Panc1 (cell line): Measurements from ENCODE around the gene SCLY. TPM values are rescaled to one million over a fixed set of nuclear protein-coding genes. Genes with fewer than 3 reads are reported as not detected.

Source experiments
- ATAC-seq: fragments of 200-7000 bp; cut with Tn5 transposase; 2 replicates; pipeline ENCODE4 v1.9.1; 2020; ENCODE audit warnings: mild to moderate bottlenecking, moderate library complexity
- BruUV-seq: library from RNA; stranded (reverse); fragments of 400-500 nt; replicated peaks from 2 replicates; lab custom pipeline; 2021; lab: Mats Ljungman, UMichigan
- CTCF ChIA-PET: fragments of 300-600 bp; sonication (Branson Sonifier 250); formaldehyde crosslinking; loops from one replicate; lab custom pipeline; 2022; ENCODE audit warnings: antibody characterized with exemption; lab: Charles Lee
- POLR2A ChIA-PET: fragments of 300-600 bp; sonication (Branson Sonifier 250); formaldehyde crosslinking; loops from one replicate; lab custom pipeline; 2022; ENCODE audit warnings: antibody characterized with exemption; lab: Charles Lee
- DNase-seq: peaks from one replicate; pipeline ENCODE4 v3.0.0-alpha.2; 2010; ENCODE audit warnings: low read depth, low spot score
- H3K27ac ChIP-seq: 2 replicates; pipeline ENCODE4 v1.5.1; 2011; ENCODE audit warnings: mild to moderate bottlenecking, low read length, inconsistent platforms
- H3K27me3 ChIP-seq: fragments of 200-500 bp; sonication (Bioruptor generic); 2 replicates; pipeline ENCODE4 v1.6.0; 2014; ENCODE audit warnings: low read length, inconsistent platforms; ENCODE audit not compliant: control insufficient read depth, insufficient read depth
- H3K36me3 ChIP-seq: fragments of 200-500 bp; sonication (Bioruptor generic); 2 replicates; pipeline ENCODE4 v1.5.1; 2014; ENCODE audit warnings: inconsistent platforms, mild to moderate bottlenecking, low read length, moderate library complexity; ENCODE audit not compliant: control insufficient read depth, insufficient read depth
- H3K4me1 ChIP-seq: 2 replicates; pipeline ENCODE4 v1.5.1; 2011; ENCODE audit warnings: inconsistent platforms, mild to moderate bottlenecking, low read length, moderate library complexity; ENCODE audit not compliant: control insufficient read depth, insufficient read depth
- H3K4me3 ChIP-seq, 2 experiments: 2 replicates each; pipeline ENCODE4 v1.5.1; 2011 to 2012; ENCODE audit warnings: low read depth in 2 of 2, low read length in 2 of 2, mild to moderate bottlenecking in 2 of 2, inconsistent platforms in 1 of 2, moderate library complexity in 1 of 2
- H3K9me3 ChIP-seq: fragments of 200-500 bp; sonication (Bioruptor generic); 2 replicates; pipeline ENCODE4 v1.5.1; 2014; ENCODE audit warnings: low read depth, mild to moderate bottlenecking, inconsistent platforms, low read length, moderate library complexity; ENCODE audit not compliant: control insufficient read depth, insufficient read depth
- POLR2AphosphoS5 ChIP-seq: IDR thresholded peaks from 2 replicates; pipeline ENCODE4 v1.6.1; 2012; ENCODE audit warnings: mild to moderate bottlenecking, low read depth, low read length, moderate library complexity
- SIN3A ChIP-seq: IDR thresholded peaks from 2 replicates; pipeline ENCODE4 v1.6.1; 2012; ENCODE audit warnings: low read depth, mild to moderate bottlenecking, low read length, moderate library complexity, borderline replicate concordance; ENCODE audit not compliant: insufficient read depth
- TCF7L2 ChIP-seq: IDR thresholded peaks from 2 replicates; pipeline ENCODE4 v1.6.1; 2011; ENCODE audit warnings: mild to moderate bottlenecking, low read depth, low read length, inconsistent platforms
- in situ Hi-C: cut with HindIII; loops from 2 replicates; pipeline ENCODE4 v1.10.0; 2016; ENCODE audit warnings: low sequenced_read_pairs, low pct_unique_long_range_greater_than_20kb
- intact Hi-C: fragments of 100-400 bp; cut with micrococcal nuclease; formaldehyde crosslinking; loops from one replicate; pipeline ENCODE4 v1.10.0; 2022; ENCODE audit not compliant: unreplicated experiment
- total RNA-seq: library from RNA; stranded (reverse); gene quantifications from one replicate; pipeline ENCODE4 v1.2.1, GENCODE V29; 2021; ENCODE audit not compliant: unreplicated experiment
- TF ChIP-seq, protein P1 (sequence below), 2 experiments: IDR thresholded peaks; 2 replicates each; pipeline ENCODE4 v1.6.1; 2011 to 2012; ENCODE audit warnings: low read depth in 2 of 2, control low read depth in 1 of 2, low read length in 1 of 2, mild to moderate bottlenecking in 1 of 2, moderate library complexity in 1 of 2; ENCODE audit not compliant: insufficient read depth in 1 of 2
- TF ChIP-seq, protein P2 (sequence below): fragments of 450-650 bp; IDR thresholded peaks from 2 replicates; pipeline ENCODE4 v1.5.1; 2017; ENCODE audit warnings: mild to moderate bottlenecking

Gene SCLY
- total RNA-seq, 1 experiment from 2014 or later = 31.4 TPM

DNA sequence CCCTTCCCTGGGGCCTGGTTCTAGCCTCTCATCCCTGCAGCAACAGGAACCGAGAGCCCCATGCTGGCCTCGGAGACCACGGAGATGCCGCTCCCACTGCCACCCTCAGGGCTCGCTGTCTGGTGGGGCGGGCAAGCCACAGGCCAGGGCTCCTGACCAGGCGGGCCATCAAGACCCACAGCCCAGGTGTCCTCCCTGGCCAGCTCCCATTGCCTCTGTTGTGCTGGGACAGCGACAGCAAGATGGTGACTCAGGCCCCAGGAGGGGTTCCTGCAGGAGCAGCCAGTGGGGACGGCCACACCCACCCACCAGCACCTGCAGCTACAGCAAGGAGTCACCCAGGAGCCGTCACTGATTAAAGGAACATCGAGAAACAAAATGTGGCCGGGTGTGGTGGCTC is 85.0 kb downstream of the SCLY start:
- ATAC-seq = no peak
- intact Hi-C loops (no loop called here), in situ Hi-C loops (no loop called here)
- Histone ChIP-seq H3K27me3 (no peaks in the 10 kb centered on the region), H3K27ac (no peak overlapping the region), H3K4me1 (peaks cover 27% of the 10 kb centered on the region), H3K4me3 (no peak overlapping the region), H3K36me3 (no peaks in the 10 kb centered on the region), H3K9me3 (no peaks in the 10 kb centered on the region)
- ChIA-PET CTCF (no interaction called here), POLR2A (no interaction called here)
- no peak for DNase-seq
- TF ChIP-seq TCF7L2 (no peak), POLR2AphosphoS5 (no peak), SIN3A (no peak)
- no TSS peak for BruUV-seq

DNA sequence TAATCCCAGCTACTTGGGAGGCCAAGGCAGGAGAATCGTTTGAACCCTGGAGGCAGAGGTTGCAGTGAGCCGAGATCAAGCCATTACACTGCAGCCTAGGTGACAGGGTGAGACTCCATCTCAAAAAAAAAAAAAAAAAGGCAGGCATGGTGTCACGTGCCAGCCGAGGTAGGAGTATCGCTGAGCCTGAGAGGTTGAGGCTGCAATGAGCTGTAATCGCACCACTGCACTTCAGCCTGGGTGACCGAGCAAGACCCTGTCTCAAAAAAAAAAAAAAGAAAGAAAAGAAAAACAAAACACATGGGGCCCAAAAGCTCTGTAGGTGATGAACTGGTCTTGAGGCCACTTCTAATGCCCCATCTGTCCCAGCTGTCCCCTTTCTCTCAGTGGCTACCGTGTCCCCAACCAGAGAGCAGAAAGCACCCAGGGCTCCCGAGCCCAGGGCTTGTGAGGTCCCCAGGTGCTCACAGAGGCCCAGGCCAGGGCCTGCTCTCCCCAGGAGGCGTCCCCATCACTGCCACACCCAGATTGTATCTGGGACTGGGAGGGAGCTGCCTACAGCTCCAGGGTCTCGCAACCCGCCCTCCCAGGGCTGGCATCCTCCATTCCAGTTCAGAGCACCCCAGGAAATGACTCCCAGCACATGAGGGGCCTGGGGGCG is 86.2 kb downstream of the SCLY start:
- DNase-seq = no peak
- Histone ChIP-seq H3K27me3 (no peaks in the 10 kb centered on the region), H3K27ac (no peak overlapping the region), H3K4me3 (no peak overlapping the region), H3K36me3 (no peaks in the 10 kb centered on the region), H3K4me1 (peaks cover 19% of the 10 kb centered on the region), H3K9me3 (no peaks in the 10 kb centered on the region)
- ChIA-PET CTCF (interaction anchor here (0.7 kb wide), 1 partner anchor 117 kb away, joined by 4 read pairs; no protein-coding TSS in a partner anchor), POLR2A (interaction anchor here (0.6 kb wide), 1 partner anchor 1057 kb away, joined by 6 read pairs; no protein-coding TSS in a partner anchor)
- BruUV-seq = no TSS peak
- no peak for ATAC-seq
- TF ChIP-seq POLR2AphosphoS5 (no peak), SIN3A (no peak), TCF7L2 (no peak)
- TF ChIP-seq, protein P1, sequence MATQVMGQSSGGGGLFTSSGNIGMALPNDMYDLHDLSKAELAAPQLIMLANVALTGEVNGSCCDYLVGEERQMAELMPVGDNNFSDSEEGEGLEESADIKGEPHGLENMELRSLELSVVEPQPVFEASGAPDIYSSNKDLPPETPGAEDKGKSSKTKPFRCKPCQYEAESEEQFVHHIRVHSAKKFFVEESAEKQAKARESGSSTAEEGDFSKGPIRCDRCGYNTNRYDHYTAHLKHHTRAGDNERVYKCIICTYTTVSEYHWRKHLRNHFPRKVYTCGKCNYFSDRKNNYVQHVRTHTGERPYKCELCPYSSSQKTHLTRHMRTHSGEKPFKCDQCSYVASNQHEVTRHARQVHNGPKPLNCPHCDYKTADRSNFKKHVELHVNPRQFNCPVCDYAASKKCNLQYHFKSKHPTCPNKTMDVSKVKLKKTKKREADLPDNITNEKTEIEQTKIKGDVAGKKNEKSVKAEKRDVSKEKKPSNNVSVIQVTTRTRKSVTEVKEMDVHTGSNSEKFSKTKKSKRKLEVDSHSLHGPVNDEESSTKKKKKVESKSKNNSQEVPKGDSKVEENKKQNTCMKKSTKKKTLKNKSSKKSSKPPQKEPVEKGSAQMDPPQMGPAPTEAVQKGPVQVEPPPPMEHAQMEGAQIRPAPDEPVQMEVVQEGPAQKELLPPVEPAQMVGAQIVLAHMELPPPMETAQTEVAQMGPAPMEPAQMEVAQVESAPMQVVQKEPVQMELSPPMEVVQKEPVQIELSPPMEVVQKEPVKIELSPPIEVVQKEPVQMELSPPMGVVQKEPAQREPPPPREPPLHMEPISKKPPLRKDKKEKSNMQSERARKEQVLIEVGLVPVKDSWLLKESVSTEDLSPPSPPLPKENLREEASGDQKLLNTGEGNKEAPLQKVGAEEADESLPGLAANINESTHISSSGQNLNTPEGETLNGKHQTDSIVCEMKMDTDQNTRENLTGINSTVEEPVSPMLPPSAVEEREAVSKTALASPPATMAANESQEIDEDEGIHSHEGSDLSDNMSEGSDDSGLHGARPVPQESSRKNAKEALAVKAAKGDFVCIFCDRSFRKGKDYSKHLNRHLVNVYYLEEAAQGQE (IDR thresholded peaks at IDR 0.05; ENCODE audit: insufficient read depth in 1 of 2, low read depth in 2 of 2, low read length in 1 of 2) = no peak
- TF ChIP-seq, protein P2, sequence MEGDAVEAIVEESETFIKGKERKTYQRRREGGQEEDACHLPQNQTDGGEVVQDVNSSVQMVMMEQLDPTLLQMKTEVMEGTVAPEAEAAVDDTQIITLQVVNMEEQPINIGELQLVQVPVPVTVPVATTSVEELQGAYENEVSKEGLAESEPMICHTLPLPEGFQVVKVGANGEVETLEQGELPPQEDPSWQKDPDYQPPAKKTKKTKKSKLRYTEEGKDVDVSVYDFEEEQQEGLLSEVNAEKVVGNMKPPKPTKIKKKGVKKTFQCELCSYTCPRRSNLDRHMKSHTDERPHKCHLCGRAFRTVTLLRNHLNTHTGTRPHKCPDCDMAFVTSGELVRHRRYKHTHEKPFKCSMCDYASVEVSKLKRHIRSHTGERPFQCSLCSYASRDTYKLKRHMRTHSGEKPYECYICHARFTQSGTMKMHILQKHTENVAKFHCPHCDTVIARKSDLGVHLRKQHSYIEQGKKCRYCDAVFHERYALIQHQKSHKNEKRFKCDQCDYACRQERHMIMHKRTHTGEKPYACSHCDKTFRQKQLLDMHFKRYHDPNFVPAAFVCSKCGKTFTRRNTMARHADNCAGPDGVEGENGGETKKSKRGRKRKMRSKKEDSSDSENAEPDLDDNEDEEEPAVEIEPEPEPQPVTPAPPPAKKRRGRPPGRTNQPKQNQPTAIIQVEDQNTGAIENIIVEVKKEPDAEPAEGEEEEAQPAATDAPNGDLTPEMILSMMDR = no peak
- in situ Hi-C loops (no loop called here), intact Hi-C loops (no loop called here)

DNA sequence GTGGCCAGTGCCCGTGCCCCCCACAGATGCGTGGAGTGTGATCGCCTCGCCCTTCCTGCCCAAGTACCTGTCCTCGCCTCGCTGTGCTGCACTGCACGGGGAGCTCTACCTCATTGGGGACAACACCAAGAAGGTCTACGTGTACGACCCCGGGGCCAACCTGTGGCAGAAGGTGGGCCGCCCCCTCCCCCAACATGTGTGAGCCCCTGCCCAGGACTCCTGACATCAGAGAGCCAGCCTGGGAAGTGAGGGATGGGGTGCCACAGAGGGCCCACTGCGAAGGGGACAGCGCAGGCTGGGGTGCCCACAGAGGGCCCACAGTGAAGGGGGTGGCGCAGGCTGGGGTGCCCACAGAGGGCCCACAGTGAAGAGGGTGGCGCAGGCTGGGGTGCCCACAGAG is 88.2 kb downstream of the SCLY start:
- H3K9me3 ChIP-seq = no peaks in the 10 kb centered on the region
- H3K27ac ChIP-seq = no peak overlapping the region
- in situ Hi-C loops = no loop called here
- H3K36me3 ChIP-seq = no peaks in the 10 kb centered on the region
- no peaks in the 10 kb centered on the region for H3K4me1 ChIP-seq
- no peaks in the 10 kb centered on the region for H3K27me3 ChIP-seq
- TF ChIP-seq, protein P1 (IDR thresholded peaks at IDR 0.05; ENCODE audit: insufficient read depth in 1 of 2, low read depth in 2 of 2, low read length in 1 of 2) = no peak
- TF ChIP-seq POLR2AphosphoS5 (no peak), TCF7L2 (no peak), SIN3A (no peak)
- TF ChIP-seq, protein P2 = no peak
- no peak for DNase-seq
- no peak overlapping the region for H3K4me3 ChIP-seq
- no peak for ATAC-seq
- intact Hi-C loops = no loop called here
- POLR2A ChIA-PET = no interaction called here
- no TSS peak for BruUV-seq
- CTCF ChIA-PET = no interaction called here
